AG09309 (cell line): ENCODE measurements around the gene RHOBTB1.
"Not testable (repeated sequence)": the region's sequence is repeated elsewhere in the genome, so short reads cannot be mapped to it uniquely, and the experiment has no call there.

ENCODE experiments used
- DNase-seq: peaks from one replicate; pipeline ENCODE4 v3.0.0-alpha.2; 2010; ENCODE audit warnings: low read depth
- H3K4me3 ChIP-seq: 2 replicates; pipeline ENCODE4 v1.5.1; 2011; ENCODE audit warnings: mild to moderate bottlenecking, low read depth, low read length, moderate library complexity; ENCODE audit not compliant: control insufficient read depth
- CTCF ChIP-seq: IDR thresholded peaks from 2 replicates; pipeline ENCODE4 v1.5.1; 2011; ENCODE audit warnings: mild to moderate bottlenecking, low read depth, low read length, inconsistent platforms; ENCODE audit not compliant: insufficient read depth, control insufficient read depth; ENCODE audit errors: missing control alignments

The RHOBTB1 gene

GRCh38 chr10:60842694-60843093 is 101.3 kb downstream of the RHOBTB1 start:
- no peak for DNase-seq
- H3K4me3 ChIP-seq = no peak overlapping the region
- TF ChIP-seq CTCF = no peak

DNA sequence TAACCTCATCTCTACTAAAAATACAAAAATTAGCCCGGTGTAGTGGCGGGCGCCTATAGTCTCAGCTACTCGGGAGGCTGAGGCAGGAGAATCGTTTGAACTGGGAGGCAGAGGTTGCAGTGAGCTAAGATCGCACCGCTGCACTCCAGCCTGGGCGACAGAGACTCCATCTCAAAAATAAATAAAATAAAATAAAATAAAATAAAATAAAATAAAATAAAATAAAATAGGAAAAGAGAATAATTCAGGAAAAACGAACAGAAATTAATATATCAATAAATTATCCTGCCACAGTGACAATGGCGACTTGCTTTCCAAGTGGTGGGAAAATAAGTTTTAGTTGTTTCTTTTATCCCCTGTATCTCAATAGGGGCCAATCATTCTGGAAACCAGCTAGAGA is 102.8 kb downstream of the RHOBTB1 start:
- H3K4me3 ChIP-seq = not testable (repeated sequence)

GRCh38 chr10:60835049-60835448 is 108.9 kb downstream of the RHOBTB1 start:
- TF ChIP-seq CTCF = no peak
- H3K4me3 ChIP-seq = no peak overlapping the region
- no peak for DNase-seq

More for the DNA sequence above, 102.8 kb downstream of the RHOBTB1 start:
- DNase-seq = not testable (repeated sequence)

DNA sequence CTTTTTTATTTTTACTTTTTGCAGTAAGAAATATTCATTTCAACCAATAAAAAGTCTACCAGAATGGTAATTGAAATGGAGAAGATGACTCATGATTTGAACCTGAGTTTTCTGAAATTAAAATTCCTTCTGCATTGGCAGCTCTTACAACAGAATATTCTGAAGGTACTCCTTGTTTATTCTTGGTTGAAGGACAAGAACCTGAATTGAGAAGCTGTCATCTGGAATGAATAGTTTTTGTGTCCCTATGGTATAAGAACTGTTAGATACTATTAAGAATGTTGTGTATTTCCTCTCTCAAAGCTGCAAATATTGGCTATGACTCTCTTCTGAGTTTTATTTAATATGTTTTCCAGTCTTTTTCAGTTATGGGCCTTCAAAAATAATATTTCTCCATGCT is 109.6 kb downstream of the RHOBTB1 start:
- H3K4me3 ChIP-seq = no peak overlapping the region
- DNase-seq = no peak
- TF ChIP-seq CTCF = no peak

- DNase-seq, H3K4me3 ChIP-seq: not testable (repeated sequence)
These were observed 111.8 kb downstream of the RHOBTB1 start for GRCh38 chr10:60832136-60832535.

DNA sequence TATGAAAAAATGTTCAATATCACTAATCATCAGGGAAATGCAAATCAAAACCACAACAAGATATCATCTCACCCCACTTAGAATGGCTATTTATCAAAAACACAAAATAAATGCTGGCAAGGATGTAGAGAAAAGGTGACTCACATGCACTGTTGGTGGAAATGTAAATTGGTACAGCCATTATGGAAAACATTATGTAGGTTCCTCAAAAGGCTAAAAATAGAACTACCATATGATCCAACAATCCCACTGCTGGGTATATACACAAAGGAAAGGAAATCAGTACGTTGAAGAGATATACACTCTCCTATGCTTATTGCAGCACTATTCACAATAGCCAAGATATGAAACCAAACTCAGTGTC is 115.5 kb downstream of the RHOBTB1 start:
- no peak overlapping the region for H3K4me3 ChIP-seq
- DNase-seq = no peak
- TF ChIP-seq CTCF = no peak

GRCh38 chr10:60827791-60828488 is 116.0 kb downstream of the RHOBTB1 start:
- no peak for TF ChIP-seq CTCF
- H3K4me3 ChIP-seq = no peak overlapping the region
- DNase-seq = no peak

GRCh38 chr10:60825520-60825919 is 118.5 kb downstream of the RHOBTB1 start:
- TF ChIP-seq CTCF = no peak
- H3K4me3 ChIP-seq = no peak overlapping the region
- no peak for DNase-seq
